Breast epithelium (tissue), 3 donors: ENCODE data around the gene GHRH.

Source experiments
- CTCF ChIP-seq, 3 donors: fragments of 450-650 bp; IDR thresholded peaks; one replicate each; pipeline ENCODE4 v1.5.1; 2016 to 2017; ENCODE audit warnings: antibody characterized with exemption in 3 of 3, mild to moderate bottlenecking in 3 of 3, moderate library complexity in 3 of 3
- POLR2AphosphoS5 ChIP-seq, 3 donors: sonication (generic); formaldehyde crosslinking; IDR thresholded peaks; one replicate each; pipeline ENCODE4 v1.6.1; 2017; ENCODE audit warnings: antibody characterized with exemption in 3 of 3

GRCh38 chr20:37309936-37310590, 48.4 kb upstream of the GHRH start:
- TF ChIP-seq CTCF (IDR thresholded peaks at IDR 0.05): no peak
- no peak for TF ChIP-seq POLR2AphosphoS5 (IDR thresholded peaks at IDR 0.05)
